Middle frontal gyrus (tissue), 1 donor: ENCODE results near the gene ISL1.

Experiments used
- DNase-seq: peaks from one replicate; pipeline ENCODE4 v3.0.0-alpha.2; 2015; ENCODE audit warnings: low spot score; ENCODE audit errors: extremely low spot score

The ISL1 gene

GRCh38 chr5:51383131-51384121 is at the start of gene ISL1:
ISL1 (plus strand) TSS chr5:51383448; CDS start chr5:51383672, 224 bp downstream.
- DNase-seq = no peak

DNA sequence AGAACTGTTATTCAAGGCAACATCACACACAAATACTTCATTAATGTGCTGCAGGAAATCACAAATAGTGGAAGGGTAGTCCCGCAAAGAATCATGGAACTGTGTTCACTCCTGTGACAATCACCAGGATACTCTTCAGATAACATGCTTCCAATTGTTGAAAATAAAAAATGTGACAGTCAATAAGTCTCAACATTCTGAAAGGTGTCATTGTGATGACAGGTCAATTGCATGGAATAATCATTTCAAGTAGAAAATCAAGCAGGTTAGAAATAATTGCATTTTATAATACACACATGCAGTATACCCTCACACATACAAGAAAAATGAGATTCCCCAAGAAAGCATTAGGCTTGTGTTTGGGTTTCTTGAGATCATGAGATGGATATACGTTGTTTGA is 46.4 kb upstream of the ISL1 start:
- no peak for DNase-seq

DNA sequence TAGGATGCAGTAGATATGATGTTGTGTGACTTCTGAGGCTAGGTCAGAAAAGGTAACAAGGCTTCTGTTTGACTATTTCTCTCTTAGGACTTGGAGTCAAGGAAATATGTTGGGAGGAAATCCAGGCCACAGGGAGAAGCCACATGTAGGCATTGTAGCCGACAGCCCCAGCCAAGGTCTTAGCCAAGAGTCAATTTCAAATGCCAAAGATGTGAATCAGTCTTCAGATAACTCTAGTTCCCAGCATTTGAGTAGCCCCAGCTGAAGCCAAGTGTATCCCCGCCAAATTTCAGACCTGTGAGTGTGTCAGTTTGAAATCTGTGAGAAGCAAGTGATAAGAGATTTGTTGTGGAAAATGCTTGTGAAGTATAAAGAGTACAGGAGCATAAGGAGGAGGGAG is 38.1 kb upstream of the ISL1 start:
- DNase-seq = no peak

- no peak for DNase-seq
These were observed 36.1 kb upstream of the ISL1 start for GRCh38 chr5:51347157-51347556.

GRCh38 chr5:51347704-51348103 is 35.5 kb upstream of the ISL1 start:
- DNase-seq = no peak

- DNase-seq = no peak
These were observed 12.2 kb upstream of the ISL1 start for GRCh38 chr5:51371052-51371451.

DNA sequence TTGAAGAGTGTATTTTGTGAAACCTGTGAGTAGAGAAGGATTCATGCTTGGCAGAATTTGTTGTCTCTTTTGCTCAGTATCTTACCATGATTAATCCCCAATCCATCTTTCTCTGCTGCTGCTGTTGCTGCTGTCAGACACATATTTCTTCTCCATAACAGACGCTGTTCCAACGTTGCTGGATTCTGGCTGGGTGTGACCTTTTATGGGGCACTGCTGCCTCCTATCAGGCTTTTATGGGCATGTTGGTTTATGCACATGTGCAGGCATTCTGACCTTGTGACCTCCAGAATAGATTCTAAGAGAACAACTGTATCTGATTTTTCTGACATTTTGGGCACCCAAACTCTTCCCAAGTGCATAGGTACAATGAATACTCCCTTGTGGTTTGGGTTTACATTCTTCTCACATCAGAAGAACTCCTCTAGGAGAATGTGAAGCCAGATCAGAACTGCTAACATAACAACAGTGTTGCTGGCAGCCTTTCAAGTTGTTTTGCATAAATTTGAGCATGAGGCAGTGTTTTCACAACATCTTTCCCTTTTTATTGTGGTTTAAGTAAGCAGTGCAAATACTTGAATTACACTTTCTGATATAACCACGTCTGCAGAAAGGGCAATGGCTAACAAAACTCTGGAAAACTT is 9.2 kb upstream of the ISL1 start:
- no peak for DNase-seq

- no peak for DNase-seq
These were observed 8.2 kb upstream of the ISL1 start for GRCh38 chr5:51375084-51375483.

DNA sequence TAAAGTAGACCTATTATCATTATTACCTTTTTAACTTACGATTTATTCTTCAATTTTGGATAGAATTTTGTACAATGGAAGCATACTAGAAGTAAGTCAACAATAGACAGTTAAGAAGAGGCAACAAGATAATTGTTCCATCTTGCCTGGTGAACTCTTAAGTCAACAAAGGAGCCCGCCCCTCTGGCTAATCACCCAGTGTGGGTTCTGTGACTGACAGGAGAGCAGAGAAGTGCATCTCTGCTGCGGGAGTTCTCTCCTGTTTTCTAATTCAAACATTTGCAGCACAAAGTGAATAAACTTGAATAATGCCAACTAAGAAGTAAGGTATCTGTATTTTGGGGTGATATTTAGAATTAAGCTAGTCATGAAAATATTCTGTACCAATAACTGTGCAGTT is 6.7 kb upstream of the ISL1 start:
- DNase-seq = no peak

DNA sequence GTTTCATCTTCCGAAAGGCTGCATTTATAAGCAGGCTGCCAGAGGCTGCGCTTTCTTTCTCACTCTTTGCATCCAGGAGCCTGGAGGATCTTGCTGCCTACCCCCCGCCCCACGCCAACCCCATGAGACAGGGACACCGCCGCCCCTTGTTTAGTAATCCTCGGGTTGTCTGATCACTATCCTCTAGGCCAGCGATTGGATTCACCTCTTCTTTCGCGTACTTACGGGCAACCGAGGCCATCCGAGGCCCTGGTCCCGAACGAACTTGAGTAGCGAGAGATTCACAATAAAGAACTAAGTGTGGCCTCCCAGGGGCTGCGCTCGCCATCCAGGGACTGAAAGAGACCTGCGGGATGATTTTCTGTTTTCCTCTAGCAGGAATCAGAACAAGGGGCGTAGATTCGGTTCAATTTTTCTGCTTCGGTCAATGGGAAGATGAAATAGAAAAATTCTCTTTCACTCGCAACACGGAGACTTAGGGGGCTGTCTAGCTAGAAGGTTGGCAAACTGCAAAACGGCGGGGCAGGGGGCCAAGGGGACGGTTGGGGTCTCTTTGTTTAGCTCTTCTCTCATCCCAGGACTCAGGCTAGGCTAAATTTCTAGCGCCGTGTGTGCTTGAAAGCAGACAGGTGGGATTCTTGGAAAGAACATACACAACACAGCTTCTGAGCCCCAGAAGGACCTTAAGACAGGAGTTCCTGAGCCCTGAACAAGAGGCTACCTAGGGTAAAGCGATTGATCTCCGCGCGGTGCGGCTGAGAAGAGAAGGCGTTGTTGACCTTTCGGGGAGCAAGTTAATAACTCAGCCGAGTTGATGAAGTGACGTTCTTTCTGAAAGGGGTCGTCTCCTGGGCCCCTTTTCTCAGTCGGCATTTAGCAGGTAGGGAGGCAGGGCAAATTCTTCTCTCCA is 5.8 kb upstream of the ISL1 start:
- no peak for DNase-seq

GRCh38 chr5:51378061-51378409 is 5.2 kb upstream of the ISL1 start:
- DNase-seq = no peak

DNA sequence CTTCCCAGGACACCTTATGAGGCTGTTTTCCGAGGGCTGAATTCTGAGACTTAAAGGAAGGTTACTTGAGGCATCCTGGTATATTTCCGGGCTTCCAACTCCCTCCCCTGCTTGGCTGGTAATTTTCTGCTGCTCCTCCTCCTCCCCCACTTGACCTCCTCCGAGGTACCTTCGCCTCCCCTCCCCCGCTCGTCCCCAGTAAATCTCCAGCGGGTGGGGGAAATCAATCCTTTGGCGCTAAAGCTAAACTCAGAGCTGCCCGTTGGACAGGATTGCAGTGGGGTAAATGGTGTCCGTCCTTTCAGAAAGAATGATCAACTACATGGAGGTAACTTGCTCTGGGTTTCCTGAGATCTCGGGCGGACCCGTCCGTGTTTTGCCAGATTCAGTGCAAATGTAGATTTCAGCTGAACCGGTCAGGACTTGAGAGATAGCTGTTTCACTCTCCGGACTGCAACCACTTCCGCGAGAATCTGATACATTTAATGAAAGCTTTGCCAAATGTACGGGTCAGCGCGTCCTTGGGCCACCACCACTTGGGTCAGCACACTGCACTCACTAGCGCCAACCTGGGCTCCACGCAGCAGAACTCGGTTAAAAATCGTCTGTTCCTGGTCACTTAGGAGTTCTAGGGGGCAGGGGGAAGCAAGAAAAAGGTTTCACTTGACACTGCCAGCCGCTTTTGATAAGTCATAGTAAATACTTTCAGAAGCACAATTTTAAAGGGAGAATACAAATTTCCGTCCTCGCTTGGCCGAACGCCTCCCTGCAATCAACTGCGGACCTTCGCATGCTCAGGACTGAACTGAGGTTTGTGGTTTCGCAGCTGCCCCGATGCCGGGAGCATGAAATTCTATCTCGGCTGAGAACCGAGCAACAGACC is 4.6 kb upstream of the ISL1 start:
- no peak for DNase-seq

- DNase-seq = no peak
These were observed 3.9 kb upstream of the ISL1 start for GRCh38 chr5:51379331-51379700.

GRCh38 chr5:51380603-51381207 is 2.5 kb upstream of the ISL1 start:
- DNase-seq = no peak

DNA sequence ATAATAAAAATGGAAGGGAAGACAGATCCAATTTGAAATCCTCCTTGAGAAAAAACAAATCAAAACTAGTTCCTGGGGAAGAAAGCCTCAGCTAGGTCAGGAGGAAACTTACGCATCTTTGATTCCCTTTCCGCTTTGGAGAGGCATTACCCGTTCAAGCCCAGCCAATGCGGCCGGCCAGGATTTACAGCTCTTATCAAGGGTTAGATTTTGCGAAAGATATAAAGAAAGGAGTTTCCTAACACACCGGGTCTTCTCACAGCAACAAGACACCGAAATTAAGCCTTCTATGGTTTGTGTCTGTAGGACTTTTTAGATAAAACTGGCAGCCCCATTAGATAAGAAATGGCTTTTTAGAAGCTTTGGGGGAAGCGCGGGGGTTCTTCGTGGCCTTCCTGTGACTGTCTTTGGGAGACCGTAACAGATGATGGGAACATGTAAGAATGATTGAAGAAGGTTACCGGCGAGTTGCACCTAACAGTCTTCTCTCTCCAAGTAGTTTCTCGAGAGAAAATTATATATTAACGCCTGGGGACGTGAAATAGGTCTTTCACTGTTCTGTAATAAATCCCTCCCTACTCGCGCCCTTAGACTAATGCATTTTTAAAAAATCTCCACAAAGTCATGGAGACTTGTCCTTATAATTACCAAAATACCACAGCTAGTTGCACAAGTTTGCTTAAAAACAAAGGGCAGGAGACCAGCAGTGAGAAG is 1.3 kb upstream of the ISL1 start:
- DNase-seq = no peak

GRCh38 chr5:51382521-51383130 is 622 bp upstream of the ISL1 start:
- DNase-seq = no peak

- no peak for DNase-seq
These were observed 1.1 kb downstream of the ISL1 start for GRCh38 chr5:51384281-51384840.

DNA sequence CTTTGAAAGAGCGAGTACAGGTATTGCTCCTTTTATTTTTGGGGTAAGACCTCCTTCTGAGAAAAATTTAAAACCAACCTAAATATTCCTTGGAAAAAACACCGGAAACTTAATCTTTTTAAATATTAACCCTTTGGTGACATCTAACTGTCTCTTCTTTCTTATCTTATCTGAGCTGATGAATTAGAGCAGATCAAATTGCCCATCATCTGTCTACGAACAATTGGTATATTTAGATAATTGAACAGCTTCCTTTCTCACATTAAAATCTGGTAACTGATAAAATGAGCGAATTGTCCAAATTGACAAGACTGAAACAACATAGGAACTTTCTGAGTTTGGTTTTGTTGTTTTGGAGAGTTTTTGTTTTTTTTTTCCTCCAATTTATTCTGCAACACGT is 2.0 kb downstream of the ISL1 start:
- no peak for DNase-seq
